ENCODE data around the gene RABGGTA.
"Not testable (repeated sequence)": the region's sequence is repeated elsewhere in the genome, so short reads cannot be mapped to it uniquely, and the experiment has no call there.

The RABGGTA gene

GRCh38 chr14:24219080-24219479, 52.3 kb downstream of the RABGGTA start:
- DNase-seq (ENCODE audit: low spot score): no peak

- DNase-seq (ENCODE audit: low spot score): not testable (repeated sequence)
These were observed 54.5 kb downstream of the RABGGTA start for GRCh38 chr14:24216876-24217275.

GRCh38 chr14:24216345-24216699, 55.1 kb downstream of the RABGGTA start:
- DNase-seq (ENCODE audit: low spot score): no peak

Small RNAs within 50 kb of the gene (small RNA-seq; reads per million reads assigned to genes)
- gene MDP1: 0 reads per million in 2 experiments

All from SK-N-DZ (cell line).